HFFc6 (cell line): ENCODE results near the gene ADAM12. TPM values are rescaled to one million over a fixed set of nuclear protein-coding genes. Genes with fewer than 3 reads are reported as not detected.

Source experiments
- DNase-seq: peaks from one replicate; pipeline ENCODE4 v3.0.0-alpha.2; 2018
- H3K27ac Mint-ChIP-seq: 2 replicates; pipeline ENCODE4 v1.8.0; 2020; ENCODE audit warnings: mild to moderate bottlenecking, mixed read lengths
- H3K27me3 Mint-ChIP-seq: 2 replicates; pipeline ENCODE4 v1.8.0; 2021; ENCODE audit warnings: mild to moderate bottlenecking, moderate library complexity, mixed read lengths; ENCODE audit not compliant: insufficient read depth
- H3K36me3 Mint-ChIP-seq: 2 replicates; pipeline ENCODE4 v1.8.0; 2021; ENCODE audit warnings: low read depth, mixed read lengths
- H3K4me1 Mint-ChIP-seq: 2 replicates; pipeline ENCODE4 v1.8.0; 2020; ENCODE audit warnings: low read depth, mixed read lengths
- H3K4me3 Mint-ChIP-seq: 2 replicates; pipeline ENCODE4 v1.8.0; 2020; ENCODE audit warnings: mild to moderate bottlenecking, moderate library complexity, mixed read lengths
- H3K9me3 Mint-ChIP-seq: 2 replicates; pipeline ENCODE4 v1.8.0; 2020; ENCODE audit warnings: mild to moderate bottlenecking, mixed read lengths
- total RNA-seq, 6 experiments: library from RNA; stranded (reverse); fragmentation: NEBNext Ultra II Directional; extraction: Animal tissue kit (Norgen Biotek cat#: 25700); gene quantifications; 2 replicates in 1 of 6; 3 replicates in 5 of 6; pipeline ENCODE4 v1.2.3, GENCODE V29; 2021
- TF ChIP-seq, protein P1 (sequence below): fragments of 200-600 bp; sonication (generic); IDR thresholded peaks from 2 replicates; pipeline ENCODE4 v1.5.0; 2021; ENCODE audit warnings: antibody characterized with exemption, mild to moderate bottlenecking

The ADAM12 gene
- total RNA-seq, 6 experiments from 2014 or later = 7.5 to 12.5 (median 11.5) TPM

DNA sequence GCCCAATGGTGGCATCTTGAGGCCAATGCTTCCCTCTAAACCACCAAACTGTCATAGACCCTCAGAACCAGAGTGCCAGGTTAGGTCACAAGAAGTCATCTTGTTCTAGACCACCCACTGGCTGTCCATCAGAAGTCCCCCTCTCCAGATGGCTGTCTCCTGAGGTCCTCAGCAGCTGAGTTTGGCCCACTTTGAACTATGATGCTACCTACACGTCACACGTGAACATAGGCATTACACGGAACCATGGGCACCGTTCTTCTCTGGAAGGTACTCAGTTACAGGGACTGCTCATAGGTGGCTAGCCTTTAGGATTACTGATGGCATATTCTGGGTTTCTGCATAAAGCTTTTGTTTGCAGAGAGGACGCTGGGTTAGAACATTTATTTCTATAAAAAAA is 166.4 kb downstream of the ADAM12 start:
- Mint-ChIP-seq H3K4me1 (peaks cover 19% of the 10 kb centered on the region), H3K36me3 (peaks cover 4% of the 10 kb centered on the region; the same call in 1 of the 2 replicates), H3K4me3 (no peak overlapping the region), H3K9me3 (no peaks in the 10 kb centered on the region), H3K27ac (no peak overlapping the region), H3K27me3 (no peaks in the 10 kb centered on the region; the same call in 1 of the 2 replicates)
- TF ChIP-seq, protein P1, sequence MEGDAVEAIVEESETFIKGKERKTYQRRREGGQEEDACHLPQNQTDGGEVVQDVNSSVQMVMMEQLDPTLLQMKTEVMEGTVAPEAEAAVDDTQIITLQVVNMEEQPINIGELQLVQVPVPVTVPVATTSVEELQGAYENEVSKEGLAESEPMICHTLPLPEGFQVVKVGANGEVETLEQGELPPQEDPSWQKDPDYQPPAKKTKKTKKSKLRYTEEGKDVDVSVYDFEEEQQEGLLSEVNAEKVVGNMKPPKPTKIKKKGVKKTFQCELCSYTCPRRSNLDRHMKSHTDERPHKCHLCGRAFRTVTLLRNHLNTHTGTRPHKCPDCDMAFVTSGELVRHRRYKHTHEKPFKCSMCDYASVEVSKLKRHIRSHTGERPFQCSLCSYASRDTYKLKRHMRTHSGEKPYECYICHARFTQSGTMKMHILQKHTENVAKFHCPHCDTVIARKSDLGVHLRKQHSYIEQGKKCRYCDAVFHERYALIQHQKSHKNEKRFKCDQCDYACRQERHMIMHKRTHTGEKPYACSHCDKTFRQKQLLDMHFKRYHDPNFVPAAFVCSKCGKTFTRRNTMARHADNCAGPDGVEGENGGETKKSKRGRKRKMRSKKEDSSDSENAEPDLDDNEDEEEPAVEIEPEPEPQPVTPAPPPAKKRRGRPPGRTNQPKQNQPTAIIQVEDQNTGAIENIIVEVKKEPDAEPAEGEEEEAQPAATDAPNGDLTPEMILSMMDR = no peak
- DNase-seq = no peak

DNA sequence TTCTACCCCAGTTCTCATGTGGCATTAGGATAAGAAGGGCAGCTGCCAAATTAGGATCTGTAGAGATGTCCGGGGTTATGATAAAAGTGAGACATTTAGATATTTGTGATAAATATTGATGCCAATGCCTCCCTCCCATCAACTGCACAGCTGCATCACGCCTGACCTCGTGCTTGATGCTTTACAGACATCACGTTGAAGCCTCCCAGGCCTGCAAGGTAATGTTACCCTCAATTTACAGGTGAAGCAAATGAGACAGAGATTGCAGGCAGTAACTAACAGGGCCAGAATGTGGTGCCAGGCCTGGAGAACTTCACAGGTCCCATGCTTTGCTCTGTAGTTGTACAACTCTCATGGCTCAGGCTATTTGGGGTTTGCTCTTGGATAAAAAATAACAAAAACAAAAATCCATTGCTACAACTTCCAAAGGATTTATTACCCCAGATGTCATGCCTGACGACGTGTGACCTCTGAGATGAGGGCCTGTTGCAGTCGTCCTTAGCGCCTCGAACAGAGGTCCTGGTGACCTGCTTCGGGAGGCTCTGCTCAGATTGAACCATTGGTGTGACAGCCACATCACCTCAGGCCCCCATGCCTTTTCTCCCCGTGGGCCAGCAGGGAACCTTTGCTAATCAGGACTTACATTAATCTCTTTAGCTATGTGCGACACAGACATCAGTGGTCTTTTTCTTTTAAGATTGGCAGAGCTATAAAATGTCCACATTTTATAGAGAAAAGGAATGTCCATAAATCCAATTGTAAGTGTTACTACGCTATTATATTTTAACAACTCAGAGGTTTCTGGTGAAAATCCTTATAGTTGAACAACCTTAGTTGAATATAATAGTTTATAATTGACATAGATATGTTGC is 169.3 kb downstream of the ADAM12 start:
- H3K4me3 Mint-ChIP-seq = no peak overlapping the region
- H3K9me3 Mint-ChIP-seq = no peaks in the 10 kb centered on the region
- peaks cover 4% of the 10 kb centered on the region; the same call in 1 of the 2 replicates for H3K36me3 Mint-ChIP-seq
- H3K27ac Mint-ChIP-seq = no peak overlapping the region
- DNase-seq = no peak
- H3K27me3 Mint-ChIP-seq = no peaks in the 10 kb centered on the region; the same call in none of the 2 replicates
- TF ChIP-seq, protein P1 = no peak
- H3K4me1 Mint-ChIP-seq = peaks cover 37% of the 10 kb centered on the region

DNA sequence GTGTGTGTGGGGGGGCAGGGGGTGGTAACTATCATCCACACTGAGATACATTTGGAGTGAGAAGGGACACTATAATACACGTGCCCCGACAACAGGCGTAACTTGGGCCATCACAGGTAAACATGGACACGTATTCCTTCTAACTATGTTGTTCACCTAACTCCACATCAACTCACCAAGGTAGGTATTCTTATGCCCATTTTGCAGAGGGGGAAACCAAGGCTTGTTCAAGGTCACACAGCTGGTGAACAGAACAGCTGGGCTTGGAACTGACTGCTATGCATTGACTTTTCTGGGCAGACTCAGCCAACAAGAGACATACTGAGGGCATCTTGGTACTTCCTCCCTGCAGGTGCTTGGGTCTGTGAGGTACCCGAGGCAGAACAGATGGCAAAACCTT is 170.1 kb downstream of the ADAM12 start:
- TF ChIP-seq, protein P1 = no peak
- Mint-ChIP-seq H3K4me3 (no peak overlapping the region), H3K9me3 (no peaks in the 10 kb centered on the region), H3K4me1 (peaks cover 30% of the 10 kb centered on the region), H3K36me3 (peaks cover 4% of the 10 kb centered on the region; the same call in 1 of the 2 replicates), H3K27me3 (no peaks in the 10 kb centered on the region; the same call in none of the 2 replicates), H3K27ac (no peak overlapping the region)
- no peak for DNase-seq

DNA sequence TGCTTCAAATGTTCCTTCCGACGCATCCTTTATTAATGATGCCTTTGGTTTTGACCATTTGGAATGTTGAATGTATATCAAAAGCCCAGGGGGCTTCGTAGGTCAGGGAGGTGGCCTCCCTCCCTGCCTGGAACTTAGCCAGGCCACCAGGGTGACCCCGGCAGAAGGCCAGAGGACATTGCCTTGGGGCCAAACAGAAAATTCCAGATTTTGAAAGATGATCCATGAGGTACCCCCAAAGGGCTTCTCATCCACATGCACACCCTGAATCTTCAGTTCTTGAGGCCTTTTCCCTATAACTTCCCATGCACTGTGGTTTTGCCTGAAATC is 171.7 kb downstream of the ADAM12 start:
- Mint-ChIP-seq H3K36me3 (peaks cover 6% of the 10 kb centered on the region), H3K4me3 (peak overlapping the region; percentile 43; the same call in 1 of the 2 replicates), H3K4me1 (peaks cover 27% of the 10 kb centered on the region), H3K27me3 (no peaks in the 10 kb centered on the region; the same call in none of the 2 replicates), H3K27ac (peak overlapping the region; percentile 68), H3K9me3 (no peaks in the 10 kb centered on the region)
- no peak for DNase-seq
- TF ChIP-seq, protein P1 = no peak

DNA sequence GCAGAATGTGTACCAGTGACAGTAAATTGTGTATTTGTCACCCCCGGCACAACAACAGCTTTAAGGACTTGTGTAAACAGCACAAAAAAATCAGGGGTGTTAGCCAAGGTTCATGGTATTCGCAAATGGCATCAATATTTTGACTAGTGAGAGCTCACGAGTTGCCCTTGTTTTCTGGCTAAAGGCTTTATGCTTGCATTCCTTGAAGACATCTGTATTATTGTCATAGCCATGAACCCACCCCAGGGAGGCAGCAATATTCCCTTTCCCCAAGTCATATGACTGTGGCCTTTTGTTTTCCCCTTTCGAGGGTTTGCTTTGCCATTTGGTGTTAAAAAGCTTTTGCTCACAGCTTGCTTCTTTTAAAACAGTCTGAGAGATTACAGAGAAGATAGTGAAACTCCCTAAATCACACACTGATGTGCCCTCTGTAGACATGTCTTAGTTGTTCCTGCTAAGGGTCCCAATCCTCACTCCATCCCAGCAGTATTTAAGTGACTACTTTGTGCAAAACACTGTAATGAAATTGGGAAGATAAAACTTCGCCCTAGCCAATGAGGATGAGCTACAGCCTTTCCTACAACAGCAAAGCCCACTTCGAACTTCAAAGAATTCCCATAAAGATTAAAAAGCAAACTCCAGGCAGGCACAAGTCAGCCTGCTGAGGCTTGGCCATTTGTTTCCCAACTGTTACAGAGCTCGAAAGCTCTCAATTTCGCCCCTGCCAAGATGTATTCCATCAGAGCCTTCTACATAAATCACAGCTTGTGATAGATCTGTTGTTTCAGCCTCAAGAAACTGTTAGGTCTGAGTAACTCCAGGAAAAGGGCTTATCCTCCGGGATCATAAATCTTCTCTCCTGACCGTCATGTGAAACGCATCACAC is 172.3 kb downstream of the ADAM12 start:
- DNase-seq = peak; percentile 24
- Mint-ChIP-seq H3K27ac (peak overlapping the region; percentile 68), H3K4me1 (peaks cover 27% of the 10 kb centered on the region), H3K27me3 (no peaks in the 10 kb centered on the region; the same call in none of the 2 replicates), H3K9me3 (no peaks in the 10 kb centered on the region), H3K36me3 (peaks cover 9% of the 10 kb centered on the region), H3K4me3 (peak overlapping the region; percentile 43)
- TF ChIP-seq, protein P1 = no peak
